HG03378 (cell line): ENCODE data around the gene MEGF11.

Source experiments
- ATAC-seq: cut with Tn5 transposase; IDR thresholded peaks from one replicate; pipeline ENCODE4 v1.9.1; 2021; ENCODE audit warnings: mild to moderate bottlenecking, moderate library complexity; ENCODE audit not compliant: unreplicated experiment

MEGF11 gene

GRCh38 chr15:66221126-66221525 is 32.4 kb downstream of the MEGF11 start:
- no peak for ATAC-seq

GRCh38 chr15:66220601-66221000 is 32.9 kb downstream of the MEGF11 start:
- no peak for ATAC-seq

GRCh38 chr15:66219339-66219738 is 34.2 kb downstream of the MEGF11 start:
- no peak for ATAC-seq

- no peak for ATAC-seq
These were observed 36.7 kb downstream of the MEGF11 start for GRCh38 chr15:66216806-66217205.

- no peak for ATAC-seq
These were observed 37.7 kb downstream of the MEGF11 start for GRCh38 chr15:66215811-66216210.

- no peak for ATAC-seq
These were observed 39.3 kb downstream of the MEGF11 start for GRCh38 chr15:66214246-66214645.

- no peak for ATAC-seq
These were observed 41.0 kb downstream of the MEGF11 start for GRCh38 chr15:66212563-66212921.

GRCh38 chr15:66211670-66212562 is 41.6 kb downstream of the MEGF11 start:
- ATAC-seq: no peak

- no peak for ATAC-seq
These were observed 42.9 kb downstream of the MEGF11 start for GRCh38 chr15:66210684-66211083.

- ATAC-seq: no peak
These were observed 54.8 kb downstream of the MEGF11 start for GRCh38 chr15:66198757-66199156.

GRCh38 chr15:66196602-66197001 is 56.9 kb downstream of the MEGF11 start:
- no peak for ATAC-seq

- no peak for ATAC-seq
These were observed 57.8 kb downstream of the MEGF11 start for GRCh38 chr15:66195621-66196230.

GRCh38 chr15:66193066-66193465 is 60.5 kb downstream of the MEGF11 start:
- no peak for ATAC-seq

- no peak for ATAC-seq
These were observed 62.8 kb downstream of the MEGF11 start for GRCh38 chr15:66190746-66191145.

GRCh38 chr15:66189291-66189690 is 64.3 kb downstream of the MEGF11 start:
- no peak for ATAC-seq

GRCh38 chr15:66188464-66188863 is 65.1 kb downstream of the MEGF11 start:
- no peak for ATAC-seq

GRCh38 chr15:66187271-66187670 is 66.3 kb downstream of the MEGF11 start:
- no peak for ATAC-seq

- no peak for ATAC-seq
These were observed 67.3 kb downstream of the MEGF11 start for GRCh38 chr15:66186049-66186825.

- ATAC-seq: no peak
These were observed 68.4 kb downstream of the MEGF11 start for GRCh38 chr15:66184936-66185790.

- ATAC-seq: no peak
These were observed 69.1 kb downstream of the MEGF11 start for GRCh38 chr15:66184492-66184891.
